Tibial nerve (tissue), 4 donors: Measurements from ENCODE around the gene IPO7. TPM values are rescaled to one million over a fixed set of nuclear protein-coding genes. Genes with fewer than 3 reads are reported as not detected.
"Not testable (repeated sequence)": the region's sequence is repeated elsewhere in the genome, so short reads cannot be mapped to it uniquely, and the experiment has no call there.

Source experiments
- DNase-seq, 2 donors: peaks; one replicate each; pipeline ENCODE4 v3.0.0-alpha.2; 2019; ENCODE audit warnings: low spot score in 2 of 2
- H3K27ac ChIP-seq, 4 donors: fragments of 200-600 bp; sonication (generic) in 3 of 4; one replicate each; pipeline ENCODE4 v1.5.1; 2017 to 2019; ENCODE audit warnings: mild to moderate bottlenecking in 1 of 4
- H3K27me3 ChIP-seq, 2 donors: fragments of 200-600 bp; sonication (generic) in 1 of 2; one replicate each; pipeline versions ENCODE4 v1.5.1 to v1.6.0; 2017 to 2019
- H3K36me3 ChIP-seq, 3 donors: fragments of 200-600 bp; sonication (generic); one replicate each; pipeline ENCODE4 v1.5.1; 2018 to 2019
- H3K4me1 ChIP-seq, 4 donors: fragments of 200-600 bp; sonication (generic) in 3 of 4; one replicate each; pipeline ENCODE4 v1.5.1; 2017 to 2019
- H3K4me3 ChIP-seq, 4 donors: fragments of 200-600 bp; sonication (generic) in 3 of 4; one replicate each; pipeline ENCODE4 v1.5.1; 2017 to 2019; ENCODE audit warnings: mild to moderate bottlenecking in 1 of 4, moderate library complexity in 1 of 4
- H3K9me3 ChIP-seq, 4 donors: fragments of 200-600 bp; sonication (generic) in 3 of 4; one replicate each; pipeline ENCODE4 v1.5.1; 2017 to 2019
- EP300 ChIP-seq, 2 donors: sonication (generic); formaldehyde crosslinking; IDR thresholded peaks; one replicate each; pipeline ENCODE4 v1.6.1; 2017; ENCODE audit warnings: antibody characterized with exemption in 2 of 2, mild to moderate bottlenecking in 1 of 2
- POLR2A ChIP-seq, 2 donors: fragments of 450-650 bp; IDR thresholded peaks; one replicate each; pipeline ENCODE4 v1.6.1; 2017; ENCODE audit warnings: antibody characterized with exemption in 2 of 2, mild to moderate bottlenecking in 2 of 2, moderate library complexity in 2 of 2
- WGBS, 2 donors: methylation state at CpG; one replicate each; pipeline ENCODE4 v1.1.5; 2018; 5-methylcytosine and 5-hydroxymethylcytosine counted together
- total RNA-seq, 4 donors: library from RNA; depleted of rRNA; stranded (reverse); fragments of >200 nt; gene quantifications; one replicate each; pipeline ENCODE4 v1.1.0, GENCODE V29; 2016
- TF ChIP-seq, protein P1 (sequence below), 5 experiments: fragments of 200-600 bp in 3 of 5; fragments of 450-650 bp in 2 of 5; sonication (generic) in 3 of 5; IDR thresholded peaks; one replicate each; pipeline ENCODE4 v1.5.1; 2016 to 2019; ENCODE audit warnings: antibody characterized with exemption in 5 of 5, mild to moderate bottlenecking in 3 of 5, moderate library complexity in 2 of 5

Gene IPO7
- total RNA-seq: 10 to 100 TPM; 57.7 to 92.9 (median 65.3) TPM

- Histone ChIP-seq H3K4me3 (peak within 1 kb of the TSS; percentile 72 to 97 (median 80)), H3K9me3 (no peaks in the 10 kb centered on the region), H3K4me1 (peaks cover 0 to 40% (median 11%) of the 10 kb centered on the region in 4 donors), H3K36me3 (no peaks in the 10 kb centered on the region), H3K27ac (peak within 1 kb of the TSS; percentile 76 to 92 (median 88)), H3K27me3 (no peaks in the 10 kb centered on the region)
- TF ChIP-seq EP300 (IDR thresholded peaks at IDR 0.05): peak; percentile 72 to 93
- peak; percentile 73 to 80 for TF ChIP-seq POLR2A (IDR thresholded peaks at IDR 0.05)
- TF ChIP-seq, protein P1, sequence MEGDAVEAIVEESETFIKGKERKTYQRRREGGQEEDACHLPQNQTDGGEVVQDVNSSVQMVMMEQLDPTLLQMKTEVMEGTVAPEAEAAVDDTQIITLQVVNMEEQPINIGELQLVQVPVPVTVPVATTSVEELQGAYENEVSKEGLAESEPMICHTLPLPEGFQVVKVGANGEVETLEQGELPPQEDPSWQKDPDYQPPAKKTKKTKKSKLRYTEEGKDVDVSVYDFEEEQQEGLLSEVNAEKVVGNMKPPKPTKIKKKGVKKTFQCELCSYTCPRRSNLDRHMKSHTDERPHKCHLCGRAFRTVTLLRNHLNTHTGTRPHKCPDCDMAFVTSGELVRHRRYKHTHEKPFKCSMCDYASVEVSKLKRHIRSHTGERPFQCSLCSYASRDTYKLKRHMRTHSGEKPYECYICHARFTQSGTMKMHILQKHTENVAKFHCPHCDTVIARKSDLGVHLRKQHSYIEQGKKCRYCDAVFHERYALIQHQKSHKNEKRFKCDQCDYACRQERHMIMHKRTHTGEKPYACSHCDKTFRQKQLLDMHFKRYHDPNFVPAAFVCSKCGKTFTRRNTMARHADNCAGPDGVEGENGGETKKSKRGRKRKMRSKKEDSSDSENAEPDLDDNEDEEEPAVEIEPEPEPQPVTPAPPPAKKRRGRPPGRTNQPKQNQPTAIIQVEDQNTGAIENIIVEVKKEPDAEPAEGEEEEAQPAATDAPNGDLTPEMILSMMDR (IDR thresholded peaks at IDR 0.05): peak in 2 of 5 experiments; percentile 17 to 24
- DNase-seq: peak; percentile 74 to 76
- 0% methylated on average over 34 to 50 of the region's 70 CpGs for WGBS, 2 donors
These were observed at the start of gene IPO7 for GRCh38 chr11:9384535-9385326. Gene IPO7, plus strand, starts transcription at chr11:9384652. Its CDS starts 112 bp downstream, at chr11:9384764.

DNA sequence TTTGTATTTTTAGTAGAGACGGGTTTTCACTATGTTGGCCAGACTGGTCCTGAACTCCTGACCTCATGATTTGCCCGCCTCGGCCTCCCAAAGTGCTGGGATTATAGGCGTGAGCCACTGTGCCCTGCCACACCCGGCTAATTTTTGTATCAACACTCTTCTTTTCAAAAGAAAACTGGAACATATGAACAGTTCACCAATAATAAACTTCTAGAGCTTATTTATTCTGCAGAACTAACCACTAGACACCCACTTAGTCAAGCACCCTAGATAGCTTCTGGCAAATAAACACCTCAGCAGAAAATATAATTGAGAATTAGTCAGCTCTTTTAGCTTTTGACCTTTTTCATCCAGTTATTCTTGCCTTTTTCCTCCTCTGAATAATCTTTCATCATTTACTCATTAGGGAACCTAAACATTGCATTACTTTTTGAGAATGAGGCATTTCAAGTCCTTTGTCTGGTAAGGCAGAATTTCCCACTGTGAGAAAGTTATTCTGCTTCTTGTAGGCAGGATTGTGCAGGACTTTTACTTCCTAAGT, 42.7 kb upstream of the IPO7 start:
- no peak overlapping the region for H3K4me3 ChIP-seq
- no peak for TF ChIP-seq POLR2A (IDR thresholded peaks at IDR 0.05)
- TF ChIP-seq, protein P1 (IDR thresholded peaks at IDR 0.05): no peak
- H3K36me3 ChIP-seq: no peaks in the 10 kb centered on the region
- no peaks in the 10 kb centered on the region for H3K27me3 ChIP-seq
- DNase-seq: no peak
- H3K9me3 ChIP-seq: no peaks in the 10 kb centered on the region
- no peak overlapping the region for H3K27ac ChIP-seq
- WGBS, 2 donors: 52 to 65% methylated on average over 5 of the region's 5 CpGs
- H3K4me1 ChIP-seq: no peaks in the 10 kb centered on the region

DNA sequence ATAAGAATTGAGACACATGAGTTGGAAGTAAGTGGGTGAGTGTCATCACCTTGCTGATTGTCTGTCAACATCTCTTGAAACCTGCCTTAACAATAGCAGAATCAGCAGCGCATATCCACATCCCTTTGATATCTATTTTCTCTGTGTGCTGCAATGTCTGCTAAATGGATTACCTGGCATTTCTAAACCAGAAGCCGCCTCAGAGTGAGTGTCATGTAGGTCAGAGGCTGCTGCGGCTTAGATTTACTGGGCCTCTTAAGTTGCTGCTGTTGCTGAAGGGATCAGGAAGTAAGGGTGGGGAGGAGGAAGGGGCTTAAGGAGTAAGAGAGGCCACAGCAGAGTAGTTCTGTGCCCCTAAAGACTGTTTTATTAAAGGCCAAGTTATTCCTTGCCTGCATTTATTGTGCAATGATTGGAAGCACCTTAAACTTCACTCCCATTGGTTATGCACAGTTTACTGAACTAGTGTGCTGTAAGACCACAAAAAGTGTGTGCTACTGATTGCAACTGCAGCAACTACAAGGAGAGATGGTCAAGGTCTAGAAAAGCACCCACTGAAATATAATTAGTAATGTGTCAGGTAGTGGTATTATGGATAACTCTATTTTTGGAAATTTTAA, 40.3 kb upstream of the IPO7 start:
- no peak overlapping the region for H3K4me3 ChIP-seq
- 71 to 72% methylated on average over 3 of the region's 3 CpGs for WGBS, 2 donors
- TF ChIP-seq, protein P1 (IDR thresholded peaks at IDR 0.05): no peak
- TF ChIP-seq POLR2A (IDR thresholded peaks at IDR 0.05) (no peak), EP300 (IDR thresholded peaks at IDR 0.05) (no peak)
- no peaks in the 10 kb centered on the region for H3K4me1 ChIP-seq
- DNase-seq: no peak
- H3K36me3 ChIP-seq: no peaks in the 10 kb centered on the region
- H3K27ac ChIP-seq: no peak overlapping the region
- H3K9me3 ChIP-seq: no peaks in the 10 kb centered on the region
- H3K27me3 ChIP-seq: no peaks in the 10 kb centered on the region

- 72 to 88% methylated on average over 2 of the region's 2 CpGs for WGBS, 2 donors
- Histone ChIP-seq H3K9me3 (no peaks in the 10 kb centered on the region), H3K4me1 (no peaks in the 10 kb centered on the region), H3K27ac (no peak overlapping the region), H3K4me3 (no peak overlapping the region), H3K36me3 (no peaks in the 10 kb centered on the region), H3K27me3 (no peaks in the 10 kb centered on the region)
- TF ChIP-seq, protein P1 (IDR thresholded peaks at IDR 0.05): no peak
- no peak for TF ChIP-seq EP300 (IDR thresholded peaks at IDR 0.05)
- no peak for TF ChIP-seq POLR2A (IDR thresholded peaks at IDR 0.05)
- DNase-seq: no peak
These were observed 37.4 kb upstream of the IPO7 start for GRCh38 chr11:9347100-9347499.

DNA sequence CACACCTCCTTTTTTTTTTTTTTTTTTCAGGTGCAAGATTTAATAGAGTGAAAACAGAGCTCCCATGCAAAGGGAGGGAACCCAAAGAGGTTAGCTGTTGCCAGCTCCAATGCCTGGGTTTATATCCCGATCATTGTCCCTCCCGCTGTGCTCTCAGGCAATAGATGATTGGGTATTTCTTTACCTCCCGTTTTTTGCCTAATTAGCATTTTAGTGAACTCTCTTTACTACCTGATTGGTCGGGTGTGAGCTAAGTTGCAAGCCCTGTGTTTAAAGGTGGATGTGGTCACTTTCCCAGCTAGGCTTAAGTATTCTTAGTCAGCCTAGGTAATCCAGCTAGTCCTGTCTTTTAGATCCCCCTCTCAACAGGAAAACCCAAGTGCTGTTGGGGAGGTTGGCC, 36.7 kb upstream of the IPO7 start:
- not testable (repeated sequence) for H3K27ac ChIP-seq, H3K4me3 ChIP-seq, H3K36me3 ChIP-seq, DNase-seq, H3K9me3 ChIP-seq, H3K27me3 ChIP-seq, H3K4me1 ChIP-seq
- 40 to 42% methylated on average over 4 of the region's 4 CpGs for WGBS, 2 donors
